ENCODE data around the gene CPVL. TPM values are rescaled to one million over a fixed set of nuclear protein-coding genes. Genes with fewer than 3 reads are reported as not detected.

Gene CPVL
- total RNA-seq, 1 experiment from 2014 or later = 1.1 TPM

DNA sequence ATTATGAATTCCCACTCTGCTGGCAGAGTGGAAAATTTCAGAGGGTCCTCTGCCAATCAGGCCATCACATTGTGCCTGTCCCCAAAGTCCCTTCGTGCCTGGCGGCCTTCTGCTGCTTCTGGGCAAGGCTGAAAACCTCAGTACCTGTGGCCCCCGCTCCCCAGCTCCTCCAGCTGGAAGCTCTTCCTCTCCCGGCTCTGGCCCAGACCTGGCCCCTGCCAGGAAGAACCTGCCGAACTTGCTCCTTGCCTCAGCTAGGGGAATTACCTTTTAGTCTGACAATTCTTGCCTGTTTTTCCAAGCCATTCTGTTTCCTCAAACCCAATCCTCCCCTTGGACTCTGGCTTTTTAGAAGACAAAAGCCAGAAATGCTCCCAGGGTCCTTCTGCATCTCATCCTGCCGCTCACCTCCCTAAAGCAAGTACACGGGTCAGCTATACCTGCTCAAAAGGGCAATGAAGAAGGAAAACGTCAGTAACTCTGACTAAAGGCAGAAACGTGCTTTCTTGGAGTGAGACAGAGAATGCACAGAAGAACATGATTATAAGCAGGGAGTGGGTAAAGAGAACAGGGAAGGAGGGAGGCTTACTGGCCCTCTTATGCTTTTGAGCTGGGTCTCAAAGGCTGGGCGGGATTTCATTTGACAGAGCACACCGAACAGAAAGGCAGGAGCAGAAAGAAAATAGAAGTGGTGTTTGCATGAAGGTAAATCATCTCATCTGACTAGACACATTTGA lies 160.1 kb downstream of the CPVL start:
- Histone ChIP-seq H3K4me1 (ENCODE audit: control insufficient read depth, insufficient read depth, low read length) (no peaks in the 10 kb centered on the region), H3K4me3 (ENCODE audit: low read depth in 2 of 2, low read length in 2 of 2) (no peak overlapping the region), H3K36me3 (ENCODE audit: control insufficient read depth, insufficient read depth, low read length) (no peaks in the 10 kb centered on the region), H3K27me3 (ENCODE audit: control insufficient read depth, insufficient read depth, low read length) (no peaks in the 10 kb centered on the region), H3K9me3 (ENCODE audit: control insufficient read depth, insufficient read depth, low read depth, low read length) (no peaks in the 10 kb centered on the region), H3K27ac (ENCODE audit: low read length) (no peak overlapping the region)
- TF ChIP-seq SIN3A (IDR thresholded peaks at IDR 0.05; ENCODE audit: borderline replicate concordance, insufficient read depth, low read depth, low read length) (no peak), TCF7L2 (IDR thresholded peaks at IDR 0.05; ENCODE audit: low read depth, low read length) (no peak), CTCF (IDR thresholded peaks at IDR 0.05) (no peak), POLR2AphosphoS5 (IDR thresholded peaks at IDR 0.05; ENCODE audit: low read depth, low read length) (no peak)
- TF ChIP-seq, protein P1, sequence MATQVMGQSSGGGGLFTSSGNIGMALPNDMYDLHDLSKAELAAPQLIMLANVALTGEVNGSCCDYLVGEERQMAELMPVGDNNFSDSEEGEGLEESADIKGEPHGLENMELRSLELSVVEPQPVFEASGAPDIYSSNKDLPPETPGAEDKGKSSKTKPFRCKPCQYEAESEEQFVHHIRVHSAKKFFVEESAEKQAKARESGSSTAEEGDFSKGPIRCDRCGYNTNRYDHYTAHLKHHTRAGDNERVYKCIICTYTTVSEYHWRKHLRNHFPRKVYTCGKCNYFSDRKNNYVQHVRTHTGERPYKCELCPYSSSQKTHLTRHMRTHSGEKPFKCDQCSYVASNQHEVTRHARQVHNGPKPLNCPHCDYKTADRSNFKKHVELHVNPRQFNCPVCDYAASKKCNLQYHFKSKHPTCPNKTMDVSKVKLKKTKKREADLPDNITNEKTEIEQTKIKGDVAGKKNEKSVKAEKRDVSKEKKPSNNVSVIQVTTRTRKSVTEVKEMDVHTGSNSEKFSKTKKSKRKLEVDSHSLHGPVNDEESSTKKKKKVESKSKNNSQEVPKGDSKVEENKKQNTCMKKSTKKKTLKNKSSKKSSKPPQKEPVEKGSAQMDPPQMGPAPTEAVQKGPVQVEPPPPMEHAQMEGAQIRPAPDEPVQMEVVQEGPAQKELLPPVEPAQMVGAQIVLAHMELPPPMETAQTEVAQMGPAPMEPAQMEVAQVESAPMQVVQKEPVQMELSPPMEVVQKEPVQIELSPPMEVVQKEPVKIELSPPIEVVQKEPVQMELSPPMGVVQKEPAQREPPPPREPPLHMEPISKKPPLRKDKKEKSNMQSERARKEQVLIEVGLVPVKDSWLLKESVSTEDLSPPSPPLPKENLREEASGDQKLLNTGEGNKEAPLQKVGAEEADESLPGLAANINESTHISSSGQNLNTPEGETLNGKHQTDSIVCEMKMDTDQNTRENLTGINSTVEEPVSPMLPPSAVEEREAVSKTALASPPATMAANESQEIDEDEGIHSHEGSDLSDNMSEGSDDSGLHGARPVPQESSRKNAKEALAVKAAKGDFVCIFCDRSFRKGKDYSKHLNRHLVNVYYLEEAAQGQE (IDR thresholded peaks at IDR 0.05; ENCODE audit: insufficient read depth in 1 of 2, low read depth in 2 of 2, low read length in 1 of 2) = no peak
- POLR2A ChIA-PET = no interaction called here
- in situ Hi-C loops (cut with HindIII; ENCODE audit: low pct_unique_long_range_greater_than_20kb, low sequenced_read_pairs) = no loop called here
- ATAC-seq (no peak), DNase-seq (ENCODE audit: low read depth, low spot score) (no peak)
- intact Hi-C loops (cut with micrococcal nuclease; ENCODE audit: unreplicated experiment) = no loop called here
- CTCF ChIA-PET = no interaction called here
- no TSS peak for BruUV-seq (replicated peaks)

DNA sequence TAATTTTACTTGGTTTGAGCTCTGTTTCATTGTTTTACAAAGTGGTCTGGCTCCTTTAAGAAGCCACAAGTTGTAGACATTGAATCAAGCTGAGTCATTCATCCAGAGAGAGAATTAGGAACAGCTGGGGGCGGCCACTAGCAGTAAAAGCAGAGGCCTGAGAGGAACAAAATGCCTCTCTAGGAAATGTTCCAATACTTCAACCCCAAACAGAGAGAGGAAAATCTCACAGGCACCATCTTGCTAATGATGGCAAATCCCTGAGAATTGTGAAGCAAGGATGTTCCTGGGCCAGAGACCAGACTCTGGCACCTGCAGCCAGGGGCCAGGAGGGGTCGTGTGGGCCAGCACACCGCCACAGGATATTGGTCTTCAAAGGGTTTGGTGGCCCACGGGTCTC lies 161.7 kb downstream of the CPVL start:
- ATAC-seq = no peak
- DNase-seq (ENCODE audit: low read depth, low spot score) = no peak
- CTCF ChIA-PET = no interaction called here
- intact Hi-C loops (cut with micrococcal nuclease; ENCODE audit: unreplicated experiment) = no loop called here
- Histone ChIP-seq H3K27me3 (ENCODE audit: control insufficient read depth, insufficient read depth, low read length) (no peaks in the 10 kb centered on the region), H3K27ac (ENCODE audit: low read length) (no peak overlapping the region), H3K4me1 (ENCODE audit: control insufficient read depth, insufficient read depth, low read length) (no peaks in the 10 kb centered on the region), H3K36me3 (ENCODE audit: control insufficient read depth, insufficient read depth, low read length) (no peaks in the 10 kb centered on the region), H3K4me3 (ENCODE audit: low read depth in 2 of 2, low read length in 2 of 2) (no peak overlapping the region), H3K9me3 (ENCODE audit: control insufficient read depth, insufficient read depth, low read depth, low read length) (no peaks in the 10 kb centered on the region)
- TF ChIP-seq SIN3A (IDR thresholded peaks at IDR 0.05; ENCODE audit: borderline replicate concordance, insufficient read depth, low read depth, low read length) = no peak
- no peak for TF ChIP-seq POLR2AphosphoS5 (IDR thresholded peaks at IDR 0.05; ENCODE audit: low read depth, low read length)
- TF ChIP-seq, protein P1 (IDR thresholded peaks at IDR 0.05; ENCODE audit: insufficient read depth in 1 of 2, low read depth in 2 of 2, low read length in 1 of 2) = no peak
- TF ChIP-seq TCF7L2 (IDR thresholded peaks at IDR 0.05; ENCODE audit: low read depth, low read length) = no peak
- no peak for TF ChIP-seq CTCF (IDR thresholded peaks at IDR 0.05)
- POLR2A ChIA-PET = no interaction called here
- in situ Hi-C loops (cut with HindIII; ENCODE audit: low pct_unique_long_range_greater_than_20kb, low sequenced_read_pairs) = no loop called here
- no TSS peak for BruUV-seq (replicated peaks)

Measured in Panc1 (cell line).